Measurements from ENCODE around the gene ZFP90. TPM values are rescaled to one million over a fixed set of nuclear protein-coding genes. Genes with fewer than 3 reads are reported as not detected.

ZFP90 gene
- total RNA-seq, 2 donors from 2014 or later = 20.4 to 33.2 TPM

GRCh38 chr16:68491576-68491950 lies 47.5 kb upstream of the ZFP90 start:
- no peak overlapping the region for H3K9ac ChIP-seq (ENCODE audit: extremely low read depth, low read length, poor library complexity, severe bottlenecking)
- TF ChIP-seq, protein P1, sequence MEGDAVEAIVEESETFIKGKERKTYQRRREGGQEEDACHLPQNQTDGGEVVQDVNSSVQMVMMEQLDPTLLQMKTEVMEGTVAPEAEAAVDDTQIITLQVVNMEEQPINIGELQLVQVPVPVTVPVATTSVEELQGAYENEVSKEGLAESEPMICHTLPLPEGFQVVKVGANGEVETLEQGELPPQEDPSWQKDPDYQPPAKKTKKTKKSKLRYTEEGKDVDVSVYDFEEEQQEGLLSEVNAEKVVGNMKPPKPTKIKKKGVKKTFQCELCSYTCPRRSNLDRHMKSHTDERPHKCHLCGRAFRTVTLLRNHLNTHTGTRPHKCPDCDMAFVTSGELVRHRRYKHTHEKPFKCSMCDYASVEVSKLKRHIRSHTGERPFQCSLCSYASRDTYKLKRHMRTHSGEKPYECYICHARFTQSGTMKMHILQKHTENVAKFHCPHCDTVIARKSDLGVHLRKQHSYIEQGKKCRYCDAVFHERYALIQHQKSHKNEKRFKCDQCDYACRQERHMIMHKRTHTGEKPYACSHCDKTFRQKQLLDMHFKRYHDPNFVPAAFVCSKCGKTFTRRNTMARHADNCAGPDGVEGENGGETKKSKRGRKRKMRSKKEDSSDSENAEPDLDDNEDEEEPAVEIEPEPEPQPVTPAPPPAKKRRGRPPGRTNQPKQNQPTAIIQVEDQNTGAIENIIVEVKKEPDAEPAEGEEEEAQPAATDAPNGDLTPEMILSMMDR (conservative IDR thresholded peaks at IDR 0.05) = no peak
- no peaks in the 10 kb centered on the region for H3K36me3 ChIP-seq (ENCODE audit: control insufficient read depth, insufficient read depth, low read length)
- 90 to 96% methylated on average over 7 to 14 of the region's 14 CpGs for WGBS, 2 experiments (ENCODE audit: insufficient coverage in 1 of 2, insufficient read length in 1 of 2)
- no peak overlapping the region for H3K27ac ChIP-seq (ENCODE audit: low read depth, low read length)
- H3K9me3 ChIP-seq (ENCODE audit: control insufficient read depth, low read length) = no peaks in the 10 kb centered on the region
- H3K27me3 ChIP-seq (ENCODE audit: control insufficient read depth, insufficient read depth, low read length, poor library complexity, severe bottlenecking) = no peaks in the 10 kb centered on the region
- no peak overlapping the region for H3K4me3 ChIP-seq (ENCODE audit: low read length)
- Mint-ChIP-seq H3K27me3 (ENCODE audit: insufficient read depth) (no peaks in the 10 kb centered on the region), H3K36me3 (ENCODE audit: low read depth) (no peaks in the 10 kb centered on the region), H3K4me1 (peaks cover 30% of the 10 kb centered on the region), H3K9me3 (peaks cover 10% of the 10 kb centered on the region), H3K4me3 (no peak overlapping the region), H3K27ac (peak overlapping the region; percentile 80)
- peaks cover 15% of the 10 kb centered on the region for H3K4me1 ChIP-seq (ENCODE audit: control insufficient read depth, insufficient read depth, low read length)
- no peak for DNase-seq

DNA sequence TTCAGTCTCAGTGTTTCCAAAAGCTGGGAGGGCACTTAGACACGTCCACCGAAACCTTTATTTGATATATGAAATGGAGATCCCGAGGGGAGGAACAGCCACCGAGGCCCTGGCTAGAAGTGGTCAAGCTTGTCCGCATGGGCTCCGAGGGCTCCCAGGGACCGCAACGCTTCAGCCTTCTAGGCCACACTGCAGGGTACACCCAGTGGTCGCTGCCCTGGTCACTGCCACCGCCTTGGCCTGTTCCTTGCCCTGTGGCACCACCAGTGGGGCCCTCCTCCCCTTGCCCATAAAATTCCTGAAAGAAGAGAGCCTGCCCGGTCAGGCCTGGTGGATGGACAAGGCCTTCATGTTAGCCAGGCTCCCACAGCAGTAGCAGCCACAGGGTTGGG lies 46.9 kb upstream of the ZFP90 start:
- TF ChIP-seq, protein P1 (conservative IDR thresholded peaks at IDR 0.05) = no peak
- Mint-ChIP-seq H3K4me1 (peaks cover 24% of the 10 kb centered on the region), H3K9me3 (peaks cover 10% of the 10 kb centered on the region), H3K36me3 (ENCODE audit: low read depth) (no peaks in the 10 kb centered on the region), H3K4me3 (no peak overlapping the region), H3K27ac (peak overlapping the region; percentile 13), H3K27me3 (ENCODE audit: insufficient read depth) (no peaks in the 10 kb centered on the region)
- H3K27me3 ChIP-seq (ENCODE audit: control insufficient read depth, insufficient read depth, low read length, poor library complexity, severe bottlenecking) = no peaks in the 10 kb centered on the region
- DNase-seq = no peak
- peaks cover 10% of the 10 kb centered on the region for H3K4me1 ChIP-seq (ENCODE audit: control insufficient read depth, insufficient read depth, low read length)
- H3K36me3 ChIP-seq (ENCODE audit: control insufficient read depth, insufficient read depth, low read length) = no peaks in the 10 kb centered on the region
- no peak overlapping the region for H3K27ac ChIP-seq (ENCODE audit: low read depth, low read length)
- no peak overlapping the region for H3K4me3 ChIP-seq (ENCODE audit: low read length)
- no peaks in the 10 kb centered on the region for H3K9me3 ChIP-seq (ENCODE audit: control insufficient read depth, low read length)
- 93 to 100% methylated on average over 7 to 11 of the region's 11 CpGs for WGBS, 2 experiments (ENCODE audit: insufficient coverage in 1 of 2, insufficient read length in 1 of 2)
- H3K9ac ChIP-seq (ENCODE audit: extremely low read depth, low read length, poor library complexity, severe bottlenecking) = no peak overlapping the region

DNA sequence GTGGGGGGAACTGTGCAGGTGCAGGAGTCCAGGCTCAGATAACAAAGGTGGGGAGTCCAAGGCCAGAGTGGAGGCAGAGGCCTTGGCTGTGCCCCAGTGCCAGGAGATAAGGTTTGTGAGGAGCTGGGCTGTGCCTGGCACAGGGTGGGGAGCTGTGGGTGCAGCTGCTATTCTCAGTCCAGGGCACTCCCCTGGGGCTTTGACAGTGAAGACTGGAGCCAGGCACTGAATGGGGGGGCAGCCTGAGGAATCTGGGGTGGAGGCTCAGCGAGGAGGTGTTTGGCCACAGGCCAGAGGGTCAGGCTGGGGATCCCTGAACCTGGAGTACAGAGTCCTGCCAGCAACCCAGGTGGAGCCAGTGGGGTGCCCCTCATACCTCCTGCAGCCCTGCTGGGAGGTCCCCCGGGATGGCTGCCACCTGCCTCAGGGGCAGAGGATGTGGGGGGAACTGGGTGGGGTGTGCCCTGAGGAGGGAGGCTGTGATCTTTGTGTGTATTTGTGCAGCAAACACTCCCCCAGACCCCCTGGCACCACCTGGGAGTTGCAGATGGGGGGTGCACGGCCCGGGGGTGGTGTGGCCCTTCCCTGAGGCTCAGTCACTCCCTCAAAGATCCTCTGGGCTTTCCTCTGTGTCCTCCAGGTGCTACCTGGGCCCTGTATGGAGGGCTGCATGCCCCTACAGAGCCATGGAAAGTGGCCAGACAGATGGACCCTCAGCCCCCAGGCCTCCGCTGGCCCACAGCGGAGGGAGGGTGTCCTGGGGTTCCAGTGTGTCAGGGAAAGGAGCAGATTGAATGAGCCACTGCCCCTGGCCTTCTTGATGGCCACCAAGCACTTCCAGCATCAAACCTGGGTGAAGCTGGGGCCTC lies 46.3 kb upstream of the ZFP90 start:
- H3K36me3 ChIP-seq (ENCODE audit: control insufficient read depth, insufficient read depth, low read length) = no peaks in the 10 kb centered on the region
- no peak overlapping the region for H3K9ac ChIP-seq (ENCODE audit: extremely low read depth, low read length, poor library complexity, severe bottlenecking)
- H3K27me3 ChIP-seq (ENCODE audit: control insufficient read depth, insufficient read depth, low read length, poor library complexity, severe bottlenecking) = no peaks in the 10 kb centered on the region
- H3K4me1 ChIP-seq (ENCODE audit: control insufficient read depth, insufficient read depth, low read length) = peaks cover 10% of the 10 kb centered on the region
- Mint-ChIP-seq H3K4me3 (no peak overlapping the region), H3K27ac (peak overlapping the region; percentile 58), H3K27me3 (ENCODE audit: insufficient read depth) (no peaks in the 10 kb centered on the region), H3K4me1 (peaks cover 23% of the 10 kb centered on the region), H3K9me3 (peaks cover 10% of the 10 kb centered on the region), H3K36me3 (ENCODE audit: low read depth) (no peaks in the 10 kb centered on the region)
- TF ChIP-seq, protein P1 (conservative IDR thresholded peaks at IDR 0.05) = no peak
- H3K4me3 ChIP-seq (ENCODE audit: low read length) = no peak overlapping the region
- 95 to 100% methylated on average over 1 to 6 of the region's 6 CpGs for WGBS, 2 experiments (ENCODE audit: insufficient coverage in 1 of 2, insufficient read length in 1 of 2)
- no peak for DNase-seq
- H3K9me3 ChIP-seq (ENCODE audit: control insufficient read depth, low read length) = no peaks in the 10 kb centered on the region
- H3K27ac ChIP-seq (ENCODE audit: low read depth, low read length) = no peak overlapping the region

Measured in endodermal cell (in vitro differentiated cells).